Thoracic aorta (tissue), 2 donors: ENCODE data around the gene RPE. TPM values are rescaled to one million over a fixed set of nuclear protein-coding genes. Genes with fewer than 3 reads are reported as not detected.

Source experiments
- ATAC-seq: fragments of 150-250 bp; one replicate; pipeline ENCODE4 v1.8.0; 2017; ENCODE audit warnings: low read depth; ENCODE audit not compliant: insufficient number of reproducible peaks, low FRiP score
- DNase-seq: peaks from one replicate; pipeline ENCODE4 v3.0.0-alpha.2; 2020; ENCODE audit warnings: low spot score
- H3K27ac ChIP-seq, 2 donors: fragments of 200-600 bp; sonication (generic); 1 replicate in 1 of 2; 2 replicates in 1 of 2; pipeline ENCODE4 v1.5.1; 2016; ENCODE audit warnings: mild to moderate bottlenecking in 2 of 2, moderate library complexity in 2 of 2
- H3K27me3 ChIP-seq: fragments of 200-600 bp; sonication (generic); replicated peaks from 2 replicates; pipeline ENCODE4 v1.6.0; 2016; ENCODE audit warnings: mild to moderate bottlenecking; ENCODE audit not compliant: insufficient read depth
- H3K36me3 ChIP-seq: fragments of 200-600 bp; sonication (generic); one replicate; pipeline ENCODE4 v1.5.1; 2016
- H3K4me1 ChIP-seq, 2 donors: fragments of 200-600 bp; sonication (generic); 1 replicate in 1 of 2; 2 replicates in 1 of 2; pipeline versions ENCODE4 v1.5.1 to v1.6.0; 2016; ENCODE audit warnings: low read depth in 2 of 2, mild to moderate bottlenecking in 1 of 2; ENCODE audit not compliant: control insufficient read depth in 1 of 2
- H3K4me3 ChIP-seq: fragments of 200-600 bp; sonication (generic); 2 replicates; pipeline ENCODE4 v1.5.1; 2016; ENCODE audit warnings: mild to moderate bottlenecking
- H3K9me3 ChIP-seq: fragments of 200-600 bp; sonication (generic); 2 replicates; pipeline ENCODE4 v1.5.1; 2016
- total RNA-seq, 2 donors: library from RNA; depleted of rRNA; stranded (reverse); fragments of >200 nt; gene quantifications; one replicate each; pipeline versions ENCODE4 v1.1.0 to v1.2.3, GENCODE V29; 2016
- TF ChIP-seq, protein P1 (sequence below): fragments of 200-600 bp; sonication (generic); IDR thresholded peaks from one replicate; pipeline ENCODE4 v1.5.1; 2019; ENCODE audit warnings: antibody characterized with exemption

The RPE gene
- total RNA-seq, 2 donors from 2014 or later = 27.1 to 84.9 TPM

DNA sequence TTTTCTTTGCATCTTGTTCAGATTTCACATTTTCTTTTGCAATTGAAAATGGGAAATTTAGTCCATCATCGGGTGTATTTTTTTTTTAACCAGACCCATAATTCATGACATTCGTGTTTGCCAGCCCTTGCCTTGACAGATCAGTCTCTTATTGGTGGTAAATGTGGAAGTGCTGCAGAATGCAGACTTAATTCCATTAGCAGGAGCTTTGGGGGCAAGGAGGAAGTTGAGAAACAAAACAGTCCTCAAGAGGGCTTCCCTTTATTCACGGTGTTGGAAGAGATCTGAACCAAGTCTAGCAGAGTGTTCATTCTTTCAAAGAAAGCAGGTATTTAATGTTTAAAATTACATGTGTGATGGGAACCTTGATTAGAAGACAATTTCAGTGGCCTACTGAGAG lies 16.6 kb upstream of the RPE start:
- TF ChIP-seq, protein P1, sequence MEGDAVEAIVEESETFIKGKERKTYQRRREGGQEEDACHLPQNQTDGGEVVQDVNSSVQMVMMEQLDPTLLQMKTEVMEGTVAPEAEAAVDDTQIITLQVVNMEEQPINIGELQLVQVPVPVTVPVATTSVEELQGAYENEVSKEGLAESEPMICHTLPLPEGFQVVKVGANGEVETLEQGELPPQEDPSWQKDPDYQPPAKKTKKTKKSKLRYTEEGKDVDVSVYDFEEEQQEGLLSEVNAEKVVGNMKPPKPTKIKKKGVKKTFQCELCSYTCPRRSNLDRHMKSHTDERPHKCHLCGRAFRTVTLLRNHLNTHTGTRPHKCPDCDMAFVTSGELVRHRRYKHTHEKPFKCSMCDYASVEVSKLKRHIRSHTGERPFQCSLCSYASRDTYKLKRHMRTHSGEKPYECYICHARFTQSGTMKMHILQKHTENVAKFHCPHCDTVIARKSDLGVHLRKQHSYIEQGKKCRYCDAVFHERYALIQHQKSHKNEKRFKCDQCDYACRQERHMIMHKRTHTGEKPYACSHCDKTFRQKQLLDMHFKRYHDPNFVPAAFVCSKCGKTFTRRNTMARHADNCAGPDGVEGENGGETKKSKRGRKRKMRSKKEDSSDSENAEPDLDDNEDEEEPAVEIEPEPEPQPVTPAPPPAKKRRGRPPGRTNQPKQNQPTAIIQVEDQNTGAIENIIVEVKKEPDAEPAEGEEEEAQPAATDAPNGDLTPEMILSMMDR = no peak
- ATAC-seq (no peak), DNase-seq (no peak)

DNA sequence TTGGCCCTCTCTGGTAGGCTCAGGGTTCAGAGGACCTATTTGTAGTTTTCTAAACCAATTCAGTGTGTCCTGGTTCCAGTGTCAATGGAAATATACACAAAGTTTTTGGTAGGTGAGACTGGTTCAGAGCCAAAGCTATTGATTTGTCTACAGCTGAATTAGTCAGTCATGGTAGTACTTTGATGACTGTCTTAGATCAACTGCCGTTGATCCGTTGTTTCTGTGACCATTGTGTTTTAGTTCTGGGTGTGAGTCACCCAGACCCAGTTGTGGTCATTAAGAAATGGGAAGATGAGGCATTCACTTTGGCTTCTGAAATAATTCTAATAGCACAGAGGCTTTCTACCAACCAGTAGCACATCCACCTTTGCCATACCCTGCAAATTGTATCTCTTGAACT lies 16.0 kb upstream of the RPE start:
- H3K27me3 ChIP-seq = no peaks in the 10 kb centered on the region
- H3K4me3 ChIP-seq = no peak overlapping the region
- DNase-seq = no peak
- no peak for ATAC-seq
- no peaks in the 10 kb centered on the region for H3K36me3 ChIP-seq
- H3K4me1 ChIP-seq = no peaks in the 10 kb centered on the region
- no peaks in the 10 kb centered on the region for H3K9me3 ChIP-seq
- no peak overlapping the region for H3K27ac ChIP-seq
- TF ChIP-seq, protein P1 = no peak

More for the DNA sequence above, 16.6 kb upstream of the RPE start:
- no peaks in the 10 kb centered on the region for H3K36me3 ChIP-seq
- no peak overlapping the region for H3K4me3 ChIP-seq
- H3K9me3 ChIP-seq = no peaks in the 10 kb centered on the region
- H3K27me3 ChIP-seq = no peaks in the 10 kb centered on the region
- no peak overlapping the region for H3K27ac ChIP-seq
- no peaks in the 10 kb centered on the region for H3K4me1 ChIP-seq

DNA sequence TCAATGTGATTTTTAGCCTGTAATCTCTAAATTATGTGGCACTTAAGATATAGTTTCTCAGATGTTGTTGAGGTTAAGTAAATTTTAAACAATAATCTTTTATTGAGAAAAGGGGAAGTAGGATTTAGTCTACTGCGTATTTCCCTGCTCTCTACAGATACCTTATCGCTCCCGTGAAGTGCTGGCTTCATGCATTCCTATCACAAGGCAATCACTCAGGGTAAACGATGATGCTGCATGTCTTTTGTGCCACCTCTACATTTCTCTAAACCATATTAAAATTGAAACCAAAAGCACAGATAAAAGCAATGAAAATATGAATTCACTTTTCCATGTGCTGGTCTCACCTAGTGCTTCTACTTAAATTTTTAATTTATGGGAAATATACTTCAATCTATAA lies 14.4 kb upstream of the RPE start:
- Histone ChIP-seq H3K4me3 (no peak overlapping the region), H3K27me3 (no peaks in the 10 kb centered on the region), H3K36me3 (no peaks in the 10 kb centered on the region), H3K4me1 (no peaks in the 10 kb centered on the region), H3K27ac (no peak overlapping the region), H3K9me3 (no peaks in the 10 kb centered on the region)
- TF ChIP-seq, protein P1 = no peak
- no peak for DNase-seq
- ATAC-seq = no peak

DNA sequence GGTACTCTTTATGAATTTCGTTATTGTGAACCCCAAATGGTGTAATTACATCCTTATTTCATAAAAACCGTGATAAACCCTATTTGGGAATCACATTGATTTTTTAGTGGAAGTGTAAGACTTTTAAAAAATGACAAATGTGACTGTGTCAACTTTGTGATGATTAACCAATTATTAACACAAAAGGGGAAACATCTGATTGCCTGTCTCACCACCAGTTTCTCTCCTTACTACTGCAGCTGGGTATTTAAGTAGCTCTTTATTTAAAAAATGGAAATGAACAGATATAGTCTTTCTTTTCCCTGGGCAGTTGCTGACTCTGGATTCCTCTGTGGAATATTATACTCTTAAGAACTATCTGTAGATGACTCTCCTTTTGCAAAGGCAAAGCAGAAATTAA lies 11.6 kb upstream of the RPE start:
- Histone ChIP-seq H3K27ac (no peak overlapping the region), H3K27me3 (no peaks in the 10 kb centered on the region), H3K9me3 (no peaks in the 10 kb centered on the region), H3K36me3 (no peaks in the 10 kb centered on the region), H3K4me1 (no peaks in the 10 kb centered on the region), H3K4me3 (no peak overlapping the region)
- TF ChIP-seq, protein P1 = no peak
- DNase-seq = no peak
- ATAC-seq = no peak

DNA sequence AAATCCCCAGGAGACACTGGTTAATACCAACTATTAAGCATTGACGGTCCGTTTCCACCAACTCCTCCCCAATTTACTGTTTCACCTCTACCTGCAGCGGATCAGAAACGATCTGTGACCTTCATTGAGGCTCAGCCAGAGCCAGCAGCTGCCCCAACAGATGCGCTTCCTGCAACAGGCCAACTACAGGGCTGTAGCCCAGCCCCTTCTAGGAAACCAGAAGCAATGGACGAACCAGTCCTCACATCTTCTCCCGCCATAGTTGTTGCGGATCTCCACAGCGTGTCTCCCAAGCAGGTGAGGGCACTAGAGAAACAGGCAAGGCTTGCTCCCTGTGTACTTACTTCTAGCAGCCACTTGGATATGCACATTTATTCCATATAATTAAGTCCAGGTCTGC lies 8.5 kb upstream of the RPE start:
- DNase-seq (no peak), ATAC-seq (no peak)
- TF ChIP-seq, protein P1 = no peak
- Histone ChIP-seq H3K27ac (no peak overlapping the region), H3K4me1 (no peaks in the 10 kb centered on the region), H3K4me3 (no peak overlapping the region), H3K9me3 (no peaks in the 10 kb centered on the region), H3K27me3 (no peaks in the 10 kb centered on the region), H3K36me3 (no peaks in the 10 kb centered on the region)
